Stimulated activated naive CD4-positive, alpha-beta T cell treated with Interleukin-2 at 50 U/mL for 16 hours (primary cell): ENCODE measurements around the gene ALKBH8.
"Not testable (repeated sequence)": the region's sequence is repeated elsewhere in the genome, so short reads cannot be mapped to it uniquely, and the experiment has no call there.

ENCODE experiments used
- DNase-seq: peaks from one replicate; lab custom pipeline; 2025; lab: John Stamatoyannopoulos, UW

Gene ALKBH8, protein sequence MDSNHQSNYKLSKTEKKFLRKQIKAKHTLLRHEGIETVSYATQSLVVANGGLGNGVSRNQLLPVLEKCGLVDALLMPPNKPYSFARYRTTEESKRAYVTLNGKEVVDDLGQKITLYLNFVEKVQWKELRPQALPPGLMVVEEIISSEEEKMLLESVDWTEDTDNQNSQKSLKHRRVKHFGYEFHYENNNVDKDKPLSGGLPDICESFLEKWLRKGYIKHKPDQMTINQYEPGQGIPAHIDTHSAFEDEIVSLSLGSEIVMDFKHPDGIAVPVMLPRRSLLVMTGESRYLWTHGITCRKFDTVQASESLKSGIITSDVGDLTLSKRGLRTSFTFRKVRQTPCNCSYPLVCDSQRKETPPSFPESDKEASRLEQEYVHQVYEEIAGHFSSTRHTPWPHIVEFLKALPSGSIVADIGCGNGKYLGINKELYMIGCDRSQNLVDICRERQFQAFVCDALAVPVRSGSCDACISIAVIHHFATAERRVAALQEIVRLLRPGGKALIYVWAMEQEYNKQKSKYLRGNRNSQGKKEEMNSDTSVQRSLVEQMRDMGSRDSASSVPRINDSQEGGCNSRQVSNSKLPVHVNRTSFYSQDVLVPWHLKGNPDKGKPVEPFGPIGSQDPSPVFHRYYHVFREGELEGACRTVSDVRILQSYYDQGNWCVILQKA

DNA sequence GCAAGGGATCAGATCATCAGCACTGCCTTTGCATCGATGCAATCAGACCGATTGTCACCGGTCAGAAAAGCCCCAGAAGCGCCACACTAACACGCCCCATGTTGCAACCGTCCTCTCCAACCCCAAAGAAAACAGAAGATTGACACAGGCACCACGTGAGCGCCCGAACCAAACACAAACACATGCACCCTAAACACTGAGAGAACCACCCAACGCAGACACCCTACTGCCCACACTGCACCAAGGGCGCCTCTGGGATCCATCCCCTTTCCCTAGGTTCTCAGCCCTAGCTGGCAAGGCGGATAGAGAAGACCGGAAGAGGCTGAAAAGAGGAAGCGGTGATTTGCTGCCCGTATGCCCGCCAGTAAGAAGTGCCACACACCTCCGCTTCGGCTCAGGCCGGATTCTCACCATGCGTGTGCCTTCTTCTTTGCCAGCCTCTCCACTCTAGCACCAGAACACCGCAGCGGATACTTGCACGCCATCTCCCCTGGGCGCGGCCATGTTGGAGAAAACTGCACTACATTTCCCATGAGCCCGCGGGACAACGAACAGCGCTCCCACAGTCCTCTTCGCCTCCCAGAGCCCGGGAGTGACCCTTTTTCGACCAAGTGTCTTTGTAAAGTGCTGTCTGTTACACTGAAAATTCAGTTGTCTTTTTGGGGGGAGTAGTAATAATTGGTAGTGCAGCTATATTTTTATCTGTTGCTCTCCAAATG lies at the start of gene ALKBH8:
Gene ALKBH8 (minus strand): TSS at position 517 of the 719 bp plus-strand sequence. CDS start 4,842 bp downstream, outside the sequence.
- peak; percentile 79 for DNase-seq

DNA sequence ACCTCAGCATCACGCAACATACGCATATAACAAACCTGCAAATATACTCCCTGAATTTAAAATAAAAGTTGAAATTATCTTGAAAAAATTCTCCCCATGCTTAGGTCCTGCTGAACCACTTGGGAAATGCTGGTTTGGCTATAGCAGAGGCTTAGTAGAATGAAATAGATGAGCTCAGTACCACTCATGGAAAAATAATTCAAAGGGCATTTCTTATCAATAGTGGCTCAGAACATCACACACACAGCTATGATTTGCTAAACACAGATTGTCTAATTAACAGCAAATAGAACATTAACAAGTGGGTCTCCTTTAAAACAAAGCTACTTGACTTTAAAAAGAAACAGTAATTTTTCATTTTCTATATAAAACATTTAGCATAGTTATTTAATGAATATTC lies 46.9 kb upstream of the ALKBH8 start:
- no peak for DNase-seq

DNA sequence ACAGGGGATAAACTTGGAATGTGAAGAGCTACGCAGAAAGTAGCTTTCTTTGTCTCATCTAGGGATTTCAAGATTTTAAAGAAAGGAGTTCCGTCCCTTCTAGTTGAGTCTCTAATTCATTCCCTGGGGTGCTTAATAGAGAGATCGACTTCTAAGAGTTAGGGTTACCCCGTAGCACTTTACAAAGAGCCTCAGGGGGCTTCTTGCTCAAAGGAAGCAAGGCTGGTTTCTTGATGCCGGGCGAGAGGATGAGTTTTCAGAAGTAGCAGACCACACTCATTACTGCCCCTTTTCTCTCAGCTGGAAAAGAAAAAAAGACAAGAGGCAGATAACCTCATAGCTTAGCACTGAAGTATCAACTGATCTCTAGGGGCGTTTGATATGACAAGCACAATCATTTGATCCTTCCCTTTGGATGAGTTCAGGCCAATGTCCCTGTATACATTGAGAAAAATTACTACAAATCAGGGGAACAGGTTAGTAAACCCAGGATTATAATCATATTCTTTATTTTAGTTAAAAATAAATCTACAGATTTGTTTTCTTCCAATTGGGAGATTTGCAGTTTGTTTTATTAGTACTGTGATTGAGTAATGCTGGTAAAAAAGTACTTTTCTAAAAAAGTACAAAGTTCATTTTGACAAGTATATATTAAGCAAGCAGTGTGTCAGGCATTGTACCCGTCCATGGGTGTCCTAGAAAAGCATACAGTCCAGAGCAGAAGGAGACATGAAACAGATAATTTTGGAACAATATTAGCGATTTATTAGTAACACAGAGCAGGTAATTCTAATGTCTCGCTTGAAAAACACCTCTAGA lies 44.1 kb upstream of the ALKBH8 start:
- DNase-seq = no peak

DNA sequence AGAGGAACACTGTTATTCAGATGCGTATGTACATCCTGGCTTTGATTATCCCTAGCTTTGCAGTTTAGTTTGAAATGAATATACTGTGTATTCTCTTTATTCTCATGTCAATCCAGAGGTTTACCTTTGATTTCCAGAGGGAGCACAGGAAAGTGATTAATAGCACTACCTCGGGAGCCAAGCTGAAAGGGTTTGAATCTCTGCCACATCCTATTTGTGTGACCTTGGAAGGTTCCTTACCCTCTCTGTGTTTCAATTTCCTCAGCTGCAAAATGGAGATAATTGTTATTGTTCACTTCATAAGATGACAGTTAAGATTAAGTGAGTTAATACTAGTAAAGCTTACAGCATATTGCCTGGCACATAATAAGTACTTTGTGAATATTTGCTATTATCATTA lies 43.3 kb upstream of the ALKBH8 start:
- no peak for DNase-seq

DNA sequence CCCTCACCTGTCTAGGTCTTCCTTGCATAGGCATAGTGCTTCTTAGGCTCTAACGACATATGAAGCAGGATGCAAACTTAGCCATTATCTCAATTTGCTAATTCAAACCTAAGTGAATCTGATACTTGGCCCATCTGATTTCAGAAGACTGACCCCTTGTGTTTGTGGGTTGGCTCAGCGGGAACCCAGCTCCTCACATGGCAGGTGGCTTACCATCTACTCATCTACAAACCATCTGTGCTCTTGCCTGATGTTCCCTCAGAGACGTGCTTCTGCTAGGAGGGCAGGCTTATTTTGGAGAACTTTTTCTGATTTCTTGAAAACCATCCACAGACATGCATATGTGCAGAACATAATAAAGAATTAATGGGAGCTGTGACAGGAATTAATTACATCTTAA lies 40.6 kb upstream of the ALKBH8 start:
- no peak for DNase-seq

DNA sequence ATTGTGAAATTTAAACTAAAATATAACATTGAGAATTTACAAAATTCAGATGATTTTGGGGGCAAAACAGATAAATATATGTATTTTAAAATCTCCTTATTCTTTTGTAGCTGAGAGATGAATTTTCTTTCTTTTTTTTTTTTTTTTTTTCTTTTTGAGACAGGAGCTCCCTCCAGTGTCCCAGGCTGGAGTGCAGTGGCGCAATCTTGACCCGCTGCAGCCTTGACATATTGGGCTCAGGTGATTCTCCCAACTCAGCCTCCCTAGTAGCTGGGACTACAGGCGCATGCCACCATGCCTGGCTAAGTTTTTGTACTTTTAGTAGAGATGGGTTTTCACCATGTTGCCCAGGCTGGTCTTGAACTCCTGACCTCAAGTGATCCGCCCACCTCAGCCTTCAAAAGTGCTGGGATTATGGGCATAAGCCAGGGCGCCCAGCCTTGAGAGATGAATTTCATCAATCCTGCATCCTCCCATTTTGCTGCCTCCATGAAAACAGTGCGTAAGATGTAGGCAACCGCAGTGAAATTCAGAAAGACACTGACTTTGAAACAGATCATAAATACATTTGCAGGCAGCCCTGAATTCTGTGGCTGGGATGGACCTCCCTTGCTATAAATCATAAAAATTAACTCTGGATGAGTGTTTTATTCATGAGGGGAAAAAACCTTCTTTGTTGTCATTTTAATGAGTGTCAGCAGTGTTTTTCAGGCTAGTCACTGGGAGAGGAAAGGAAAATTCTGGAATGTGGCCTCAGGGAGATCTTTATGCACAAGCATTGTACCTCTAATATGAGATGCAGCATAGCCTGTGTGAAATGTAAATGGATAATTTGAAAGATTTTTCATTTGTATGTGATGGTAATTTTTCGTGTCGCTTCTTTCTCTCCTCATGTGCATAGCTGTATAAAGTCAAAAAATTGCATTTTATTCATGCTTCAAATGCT lies 39.8 kb upstream of the ALKBH8 start:
- DNase-seq = no peak

DNA sequence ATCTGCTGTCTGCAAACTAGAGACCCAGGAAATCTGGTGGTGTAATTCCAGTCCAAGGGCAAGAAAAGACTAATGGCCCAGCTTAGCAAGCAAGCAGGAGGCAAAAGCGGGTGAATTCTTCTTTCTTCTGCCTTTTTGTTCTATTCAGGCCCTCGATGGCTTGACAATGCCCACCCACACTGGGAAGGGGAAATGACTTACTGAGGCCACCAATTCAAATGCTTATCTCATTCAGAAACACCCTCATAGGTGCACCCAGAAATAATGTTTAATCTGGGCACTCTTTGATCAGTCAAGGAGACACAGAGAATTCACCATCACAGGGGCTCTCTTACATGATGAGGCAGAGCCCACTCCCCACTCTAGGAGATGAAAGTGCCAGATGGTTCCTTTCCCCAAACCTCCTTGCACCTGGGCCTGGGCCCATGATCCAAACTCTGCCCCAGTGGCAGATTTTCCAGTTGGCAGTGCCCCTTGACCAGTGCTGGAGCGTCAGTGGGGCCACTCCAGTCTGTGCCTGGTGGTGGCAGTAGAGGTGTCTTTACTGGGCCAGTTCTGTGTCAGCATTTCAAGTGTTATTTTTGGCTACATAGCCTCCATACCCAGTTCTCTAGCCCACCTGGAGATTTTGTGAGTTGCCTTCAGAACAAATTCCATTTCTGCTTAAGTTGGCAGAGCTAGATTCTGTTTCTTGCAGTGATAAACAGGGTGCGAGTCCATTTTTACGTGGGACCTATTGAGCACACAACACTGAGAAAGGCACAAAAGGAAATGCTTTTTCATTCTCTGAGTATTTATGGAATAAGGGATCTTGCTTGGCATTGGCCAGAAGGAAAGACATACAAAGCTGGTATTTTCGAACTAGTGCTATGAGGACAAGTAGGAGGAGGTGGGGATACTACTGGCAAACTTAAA lies 32.9 kb upstream of the ALKBH8 start:
- DNase-seq = no peak

DNA sequence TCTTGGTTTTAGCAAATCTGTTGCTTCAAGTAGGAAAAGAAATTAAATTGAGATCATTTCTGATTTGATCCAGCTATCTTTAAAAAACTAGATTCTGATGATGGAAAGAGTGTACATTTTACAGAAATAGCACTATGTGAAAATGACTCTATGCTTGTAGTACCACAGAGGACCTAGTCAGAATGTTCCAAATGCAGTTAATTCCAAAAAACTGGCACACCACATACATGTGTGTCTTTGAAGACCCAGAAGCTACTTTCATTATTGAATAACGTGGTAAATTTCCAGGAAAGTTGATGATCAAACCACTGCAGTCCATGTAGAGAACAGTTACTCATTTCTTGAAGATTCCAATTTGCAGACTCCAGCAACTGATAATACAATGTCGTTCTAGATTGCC lies 29.2 kb upstream of the ALKBH8 start:
- no peak for DNase-seq

DNA sequence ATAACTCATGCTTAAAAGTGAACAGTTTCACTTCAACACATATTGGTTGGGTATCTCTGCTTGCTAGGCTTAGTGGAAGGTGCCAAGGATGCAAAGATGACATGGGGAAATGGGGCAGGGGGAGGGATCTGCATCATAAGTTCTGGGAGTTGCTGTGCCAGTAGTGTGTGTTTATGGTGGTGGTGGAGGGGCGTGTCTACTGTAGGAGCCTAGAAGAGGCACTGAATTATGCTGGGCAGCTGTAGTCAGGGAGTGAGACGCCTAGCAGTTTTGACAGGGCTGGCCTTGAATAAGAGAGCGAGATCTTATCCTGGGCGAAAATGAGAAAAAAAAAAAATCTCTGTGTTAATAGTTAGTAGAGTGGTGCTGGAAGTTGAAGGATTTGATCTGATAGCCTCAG lies 28.4 kb upstream of the ALKBH8 start:
- no peak for DNase-seq

DNA sequence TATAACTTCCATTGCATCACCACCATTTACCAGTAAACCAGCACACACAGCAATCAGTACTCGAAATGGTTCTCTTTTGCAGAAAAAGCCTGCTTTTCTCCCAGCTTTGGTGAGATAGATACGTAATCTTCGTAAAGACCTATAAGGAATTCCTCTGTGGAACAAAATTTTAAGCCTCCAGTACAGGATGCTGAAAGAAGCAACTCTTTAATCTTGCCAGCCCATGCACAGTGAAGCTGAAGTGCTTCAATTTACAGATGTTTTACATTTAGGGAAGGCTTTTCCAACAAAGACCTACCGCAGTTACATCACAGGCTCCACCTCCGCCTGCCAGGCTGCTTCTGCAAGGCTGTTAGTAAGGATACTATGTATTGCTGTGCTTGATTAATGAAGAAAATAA lies 27.3 kb upstream of the ALKBH8 start:
- DNase-seq = no peak

DNA sequence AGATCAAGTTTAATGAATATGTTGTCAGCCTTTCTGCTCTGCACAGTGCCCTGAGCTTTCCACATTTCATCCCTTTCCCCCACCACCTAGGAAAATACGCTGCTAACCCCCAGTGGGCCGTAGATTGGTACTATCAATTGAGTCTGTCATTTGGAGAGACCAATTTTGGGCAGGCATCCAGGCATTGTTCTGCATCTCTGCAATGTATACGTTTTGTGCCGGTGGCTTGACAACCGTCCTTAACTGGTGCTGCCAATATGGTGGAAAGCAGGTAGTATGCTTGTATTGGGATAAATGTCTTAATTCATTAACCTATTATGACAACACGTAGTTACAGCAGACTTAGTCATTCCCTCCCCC lies 26.7 kb upstream of the ALKBH8 start:
- DNase-seq = no peak

DNA sequence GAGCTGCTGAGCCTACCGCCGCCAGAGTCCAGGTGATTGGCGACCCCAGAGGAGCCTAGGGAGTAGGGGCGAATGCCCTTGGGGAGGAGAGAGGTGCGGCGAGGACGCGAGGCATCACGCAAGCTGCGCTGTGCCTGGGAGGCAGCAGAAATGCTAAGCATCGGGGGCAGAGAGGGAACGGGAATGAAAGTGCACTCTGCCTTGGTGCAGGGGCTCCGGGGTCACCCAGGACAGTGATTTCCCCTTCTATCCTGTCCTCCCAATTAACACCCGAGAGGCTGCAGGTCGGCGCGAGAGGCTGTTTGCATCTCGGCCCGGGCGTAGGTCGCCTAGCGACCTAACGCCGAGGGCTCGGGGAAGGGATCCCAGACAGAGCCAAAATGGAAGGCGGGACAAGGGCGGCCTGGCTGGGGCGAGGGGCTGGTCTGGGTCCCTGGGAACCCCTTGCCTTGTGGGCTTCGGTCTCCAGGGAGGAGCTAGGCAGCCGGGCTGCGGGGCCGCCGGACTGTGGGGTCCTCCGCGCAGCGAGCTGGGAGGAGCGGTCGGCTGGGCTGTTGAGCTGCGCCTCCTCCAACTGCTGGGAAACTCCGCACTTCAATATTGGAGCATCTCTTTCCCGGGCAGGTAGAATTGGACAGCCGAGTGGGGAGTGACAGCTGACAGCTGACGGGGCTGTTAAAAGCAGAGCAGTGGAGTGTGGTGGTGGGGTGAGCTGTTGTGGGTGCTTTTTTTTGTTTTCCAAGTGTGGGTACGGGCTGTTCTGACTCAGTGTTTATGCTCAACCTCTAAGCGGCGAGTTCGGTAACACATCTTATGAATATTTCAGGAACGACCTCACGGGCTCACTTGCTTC lies 26.1 kb upstream of the ALKBH8 start:
- peak; percentile 29 for DNase-seq

DNA sequence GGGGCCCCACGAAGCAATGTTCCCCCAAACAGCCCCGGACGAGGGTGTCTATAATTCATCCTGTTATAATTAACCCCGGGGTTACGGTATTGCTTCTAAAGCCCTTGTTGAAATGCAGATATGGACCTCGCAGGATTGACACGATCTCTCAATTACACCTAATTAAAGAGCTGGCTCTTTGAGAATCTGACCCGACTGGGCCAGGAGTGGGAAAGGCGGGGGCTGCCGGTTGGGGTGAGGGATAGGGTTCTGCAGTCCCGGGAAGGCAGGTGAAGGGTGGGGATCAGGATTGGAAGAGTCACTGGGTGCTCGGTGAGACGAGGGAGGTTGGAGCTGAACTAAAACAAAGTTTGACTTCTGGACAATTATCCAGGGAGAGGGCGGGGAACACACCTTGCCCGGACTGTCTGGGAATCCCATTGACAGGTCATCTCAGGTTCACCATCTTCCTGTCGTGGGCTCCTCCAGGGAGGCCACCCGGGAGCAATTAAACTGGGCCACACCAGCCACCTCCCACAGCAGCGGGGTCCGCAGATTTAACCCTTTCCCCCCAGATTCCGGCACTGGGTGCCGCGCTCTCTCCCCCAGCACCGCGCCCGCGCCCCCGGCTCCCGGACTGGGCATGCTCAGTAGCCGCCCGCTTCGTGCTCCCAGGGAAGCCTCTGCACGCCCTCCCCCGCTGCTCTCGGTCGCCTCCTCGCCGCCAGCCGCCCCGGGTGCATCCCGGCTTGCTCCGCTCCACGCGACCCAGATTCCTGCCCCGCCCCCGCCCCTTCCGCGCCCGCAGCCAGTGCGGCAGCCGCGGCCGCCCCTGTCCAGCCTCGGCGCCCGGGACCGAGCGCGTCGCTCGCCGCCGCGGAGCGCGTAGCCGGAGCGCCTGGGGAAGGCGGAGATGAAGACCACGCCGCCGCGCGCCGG lies 25.2 kb upstream of the ALKBH8 start, which contains the start of gene ELMOD1:
Gene ELMOD1 (plus strand): TSS at position 688 of the 918 bp plus-strand sequence. CDS start 27,043 bp downstream, outside the sequence.
- DNase-seq = no peak

DNA sequence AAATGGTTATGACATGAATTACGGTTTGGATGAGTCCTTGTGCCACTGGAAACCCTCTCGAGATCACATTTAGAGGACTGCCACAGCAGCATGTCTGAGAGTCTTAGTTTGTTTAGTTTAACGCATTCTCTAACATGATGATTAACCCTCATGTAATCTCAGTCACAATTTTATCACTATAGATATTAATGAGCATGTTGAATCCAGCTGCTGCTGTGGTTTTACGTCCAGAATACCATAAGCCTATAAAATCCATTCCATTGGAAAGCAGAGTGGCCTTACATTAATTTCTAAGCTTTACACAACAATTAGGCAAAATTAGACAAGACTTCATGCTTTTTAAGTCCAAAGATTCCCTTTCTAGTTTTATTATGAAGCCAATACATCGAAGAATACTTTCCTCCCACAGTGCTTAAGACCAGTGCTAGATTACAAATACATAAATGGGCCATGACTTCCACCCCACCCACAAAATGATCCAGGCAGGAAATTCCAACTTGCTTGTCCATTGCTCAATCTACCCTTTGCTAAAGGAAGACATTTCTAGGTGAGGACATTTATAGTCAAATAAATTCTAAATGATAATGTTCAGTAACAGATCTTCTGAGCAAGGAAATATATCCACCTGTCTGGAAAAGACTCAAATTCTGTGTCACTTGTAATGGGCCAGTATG lies 21.9 kb upstream of the ALKBH8 start:
- DNase-seq = no peak

DNA sequence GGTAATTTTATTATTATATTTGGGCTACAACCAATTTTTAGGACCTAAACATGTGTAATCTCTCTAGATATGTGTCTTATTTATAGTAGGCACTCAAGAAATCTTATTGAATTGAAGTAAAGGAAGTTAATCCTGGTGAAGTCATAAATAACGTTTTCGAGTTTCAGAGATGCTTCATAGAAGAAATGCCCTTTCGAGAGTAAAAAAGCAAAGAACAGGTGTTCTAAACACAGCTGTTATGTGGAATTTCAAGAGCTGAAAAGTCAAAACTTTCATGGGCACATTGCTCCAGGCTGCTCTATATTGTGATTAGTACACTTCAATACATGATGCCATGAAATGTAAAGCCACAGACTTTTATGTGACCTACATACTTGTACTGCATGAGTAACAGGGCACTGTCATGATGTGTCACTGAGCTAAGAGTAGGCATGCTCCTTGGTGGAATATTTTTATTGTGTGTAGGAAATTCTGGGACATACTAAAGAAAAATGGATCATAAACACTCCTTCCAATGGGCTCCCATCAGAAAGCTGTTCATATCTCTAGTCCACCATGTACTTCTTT lies 18.2 kb upstream of the ALKBH8 start:
- DNase-seq = no peak

DNA sequence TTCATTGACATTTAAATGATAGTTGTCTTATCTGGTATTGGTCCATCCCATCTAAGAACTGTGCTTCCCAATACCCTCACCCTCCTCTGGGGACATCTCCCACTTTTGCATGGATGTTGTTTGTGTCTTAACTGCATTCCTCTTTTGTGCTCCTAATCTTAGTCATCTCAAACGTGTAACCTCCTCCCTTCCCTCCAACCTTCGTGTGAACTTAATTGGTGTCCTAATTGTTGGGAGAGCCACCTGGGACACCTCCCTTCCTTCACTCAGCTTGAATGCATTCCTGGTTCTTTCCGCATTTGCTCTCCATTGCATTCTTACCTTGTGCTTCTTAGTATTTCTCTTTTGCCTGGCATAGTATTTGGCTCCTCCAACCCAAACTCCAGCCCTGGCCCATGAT lies 15.6 kb upstream of the ALKBH8 start:
- no peak for DNase-seq

DNA sequence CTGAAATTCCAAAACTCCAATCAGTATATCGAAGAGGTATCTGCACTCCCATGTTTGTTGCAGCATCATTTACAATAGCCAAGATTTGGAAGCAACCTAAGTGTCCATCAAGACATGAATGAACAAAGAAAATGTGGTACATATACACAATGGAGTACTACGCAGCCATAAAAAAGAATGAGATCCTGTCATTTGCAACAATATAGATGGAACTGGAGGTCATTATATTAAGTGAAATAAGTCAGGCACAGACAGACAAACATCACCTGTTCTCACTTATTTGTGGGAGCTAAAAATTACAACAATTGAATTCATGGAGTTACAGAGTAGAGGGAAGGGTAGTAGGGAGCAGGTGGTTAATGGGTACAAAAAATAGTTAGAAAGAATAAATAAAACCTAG lies 13.6 kb upstream of the ALKBH8 start:
- not testable (repeated sequence) for DNase-seq
